Measurements from ENCODE around the gene CCDC85B.

CCDC85B gene

GRCh38 chr11:65931773-65932557 lies 41.5 kb downstream of the CCDC85B start:
- no peak for TF ChIP-seq CTCF (IDR thresholded peaks at IDR 0.05)
- DNase-seq (ENCODE audit: low spot score), result no peak
- Histone ChIP-seq H3K27ac (no peak overlapping the region), H3K4me3 (no peak overlapping the region)

- no peak overlapping the region for H3K27ac ChIP-seq
- TF ChIP-seq CTCF (IDR thresholded peaks at IDR 0.05), result no peak
- DNase-seq (ENCODE audit: low spot score), result no peak
- H3K4me3 ChIP-seq, result no peak overlapping the region
Measured at GRCh38 chr11:65932558-65932919, 42.1 kb downstream of the CCDC85B start.

- TF ChIP-seq CTCF (IDR thresholded peaks at IDR 0.05), result no peak
- no peak overlapping the region for H3K4me3 ChIP-seq
- no peak for DNase-seq (ENCODE audit: low spot score)
- no peak overlapping the region for H3K27ac ChIP-seq
Measured at GRCh38 chr11:65934014-65934413, 43.5 kb downstream of the CCDC85B start.

- TF ChIP-seq CTCF (IDR thresholded peaks at IDR 0.05), result no peak
- no peak for DNase-seq (ENCODE audit: low spot score)
- Histone ChIP-seq H3K27ac (no peak overlapping the region), H3K4me3 (no peak overlapping the region)
Measured at GRCh38 chr11:65937766-65938165, 47.3 kb downstream of the CCDC85B start.
